IPS-NIHi11 (cell line): ENCODE results near the gene FMC1.

Experiments used
- DNase-seq: peaks from one replicate; pipeline ENCODE4 v3.0.0; 2012; ENCODE audit warnings: mixed read lengths, low spot score

FMC1 gene

GRCh38 chr7:139374246-139374645, 33.1 kb downstream of the FMC1 start:
- no peak for DNase-seq

- no peak for DNase-seq
Measured at GRCh38 chr7:139382439-139382838, 41.3 kb downstream of the FMC1 start.

- DNase-seq = no peak
Measured at GRCh38 chr7:139384611-139385010, 43.5 kb downstream of the FMC1 start.

- DNase-seq = no peak
Measured at GRCh38 chr7:139387594-139387993, 46.5 kb downstream of the FMC1 start.

GRCh38 chr7:139389091-139389490, 48.0 kb downstream of the FMC1 start:
- DNase-seq = no peak

- no peak for DNase-seq
Measured at GRCh38 chr7:139389774-139390173, 48.6 kb downstream of the FMC1 start.

- no peak for DNase-seq
Measured at GRCh38 chr7:139393621-139394211, 52.6 kb downstream of the FMC1 start.

- DNase-seq = no peak
Measured at GRCh38 chr7:139394540-139394939, 53.4 kb downstream of the FMC1 start.
